Neural crest cell (in vitro differentiated cells): ENCODE results near the gene MLN. TPM values are rescaled to one million over a fixed set of nuclear protein-coding genes. Genes with fewer than 3 reads are reported as not detected.

ENCODE experiments used
- DNase-seq: peaks from one replicate; pipeline ENCODE4 v3.0.0; 2021; ENCODE audit warnings: low read depth, mixed read lengths, low spot score
- H3K27ac Mint-ChIP-seq: one replicate; pipeline ENCODE4 v1.8.0; 2021; ENCODE audit warnings: mild to moderate bottlenecking, mixed read lengths; ENCODE audit not compliant: unreplicated experiment
- H3K27me3 Mint-ChIP-seq: 2 replicates; pipeline ENCODE4 v1.8.0; 2021; ENCODE audit warnings: low read depth, mild to moderate bottlenecking, mixed read lengths
- H3K36me3 Mint-ChIP-seq: 2 replicates; pipeline ENCODE4 v1.8.0; 2021; ENCODE audit warnings: low read depth, mild to moderate bottlenecking, mixed read lengths
- H3K4me1 Mint-ChIP-seq: 2 replicates; pipeline ENCODE4 v1.8.0; 2021; ENCODE audit warnings: mixed read lengths
- H3K4me3 Mint-ChIP-seq: one replicate; pipeline ENCODE4 v1.8.0; 2021; ENCODE audit warnings: mild to moderate bottlenecking, mixed read lengths
- H3K9me3 Mint-ChIP-seq: 2 replicates; pipeline ENCODE4 v1.8.0; 2021; ENCODE audit warnings: mixed read lengths
- total RNA-seq: library from RNA; stranded (reverse); gene quantifications from 2 replicates; pipeline ENCODE4 v1.2.1, GENCODE V29; 2021
- TF ChIP-seq, protein P1 (sequence below): fragments of 200-600 bp; sonication (generic); conservative IDR thresholded peaks from 2 replicates; pipeline ENCODE4 v1.5.0; 2021; ENCODE audit warnings: antibody characterized with exemption, mild to moderate bottlenecking

Gene MLN
- total RNA-seq, 1 donor from 2014 or later: not detected

DNA sequence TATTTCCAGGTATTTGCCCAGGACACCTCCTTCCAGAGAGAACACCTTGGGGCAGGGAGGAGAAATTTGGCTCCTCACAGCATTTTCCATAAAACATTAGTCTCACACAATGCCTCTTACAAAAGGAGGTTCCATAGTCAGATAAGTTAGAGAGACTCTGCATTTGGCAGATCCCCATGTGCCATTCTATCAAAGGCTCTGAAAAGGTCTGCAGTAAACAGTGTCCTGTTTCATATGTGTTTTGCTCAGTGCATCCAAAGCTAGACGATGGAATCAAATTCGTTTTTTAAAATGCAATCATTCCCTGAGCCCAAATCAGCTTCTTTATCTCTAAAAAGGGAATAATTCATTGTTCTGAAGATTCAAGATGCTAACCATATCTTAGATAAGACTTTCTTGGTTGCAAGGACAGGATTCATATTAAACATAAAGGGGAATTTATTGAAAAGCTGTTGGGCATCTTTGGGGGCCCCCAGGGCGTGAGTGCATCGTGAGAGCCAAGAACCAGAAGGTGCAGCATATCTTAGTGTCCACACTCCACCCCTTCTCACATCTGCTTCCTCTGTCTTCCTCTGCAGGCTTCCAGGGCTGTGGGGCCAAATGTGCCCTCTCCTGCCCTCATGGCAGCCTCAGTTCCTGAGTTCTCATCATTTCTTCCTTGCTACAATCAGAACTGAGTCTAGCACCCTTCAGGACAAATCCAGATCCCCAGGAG is 41.4 kb upstream of the MLN start:
- TF ChIP-seq, protein P1, sequence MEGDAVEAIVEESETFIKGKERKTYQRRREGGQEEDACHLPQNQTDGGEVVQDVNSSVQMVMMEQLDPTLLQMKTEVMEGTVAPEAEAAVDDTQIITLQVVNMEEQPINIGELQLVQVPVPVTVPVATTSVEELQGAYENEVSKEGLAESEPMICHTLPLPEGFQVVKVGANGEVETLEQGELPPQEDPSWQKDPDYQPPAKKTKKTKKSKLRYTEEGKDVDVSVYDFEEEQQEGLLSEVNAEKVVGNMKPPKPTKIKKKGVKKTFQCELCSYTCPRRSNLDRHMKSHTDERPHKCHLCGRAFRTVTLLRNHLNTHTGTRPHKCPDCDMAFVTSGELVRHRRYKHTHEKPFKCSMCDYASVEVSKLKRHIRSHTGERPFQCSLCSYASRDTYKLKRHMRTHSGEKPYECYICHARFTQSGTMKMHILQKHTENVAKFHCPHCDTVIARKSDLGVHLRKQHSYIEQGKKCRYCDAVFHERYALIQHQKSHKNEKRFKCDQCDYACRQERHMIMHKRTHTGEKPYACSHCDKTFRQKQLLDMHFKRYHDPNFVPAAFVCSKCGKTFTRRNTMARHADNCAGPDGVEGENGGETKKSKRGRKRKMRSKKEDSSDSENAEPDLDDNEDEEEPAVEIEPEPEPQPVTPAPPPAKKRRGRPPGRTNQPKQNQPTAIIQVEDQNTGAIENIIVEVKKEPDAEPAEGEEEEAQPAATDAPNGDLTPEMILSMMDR: no peak
- H3K4me1 Mint-ChIP-seq: peaks cover 30% of the 10 kb centered on the region
- no peak overlapping the region for H3K27ac Mint-ChIP-seq
- H3K4me3 Mint-ChIP-seq: no peak overlapping the region
- no peak for DNase-seq
- H3K27me3 Mint-ChIP-seq: peaks cover 2% of the 10 kb centered on the region
- H3K36me3 Mint-ChIP-seq: no peaks in the 10 kb centered on the region
- no peaks in the 10 kb centered on the region for H3K9me3 Mint-ChIP-seq

DNA sequence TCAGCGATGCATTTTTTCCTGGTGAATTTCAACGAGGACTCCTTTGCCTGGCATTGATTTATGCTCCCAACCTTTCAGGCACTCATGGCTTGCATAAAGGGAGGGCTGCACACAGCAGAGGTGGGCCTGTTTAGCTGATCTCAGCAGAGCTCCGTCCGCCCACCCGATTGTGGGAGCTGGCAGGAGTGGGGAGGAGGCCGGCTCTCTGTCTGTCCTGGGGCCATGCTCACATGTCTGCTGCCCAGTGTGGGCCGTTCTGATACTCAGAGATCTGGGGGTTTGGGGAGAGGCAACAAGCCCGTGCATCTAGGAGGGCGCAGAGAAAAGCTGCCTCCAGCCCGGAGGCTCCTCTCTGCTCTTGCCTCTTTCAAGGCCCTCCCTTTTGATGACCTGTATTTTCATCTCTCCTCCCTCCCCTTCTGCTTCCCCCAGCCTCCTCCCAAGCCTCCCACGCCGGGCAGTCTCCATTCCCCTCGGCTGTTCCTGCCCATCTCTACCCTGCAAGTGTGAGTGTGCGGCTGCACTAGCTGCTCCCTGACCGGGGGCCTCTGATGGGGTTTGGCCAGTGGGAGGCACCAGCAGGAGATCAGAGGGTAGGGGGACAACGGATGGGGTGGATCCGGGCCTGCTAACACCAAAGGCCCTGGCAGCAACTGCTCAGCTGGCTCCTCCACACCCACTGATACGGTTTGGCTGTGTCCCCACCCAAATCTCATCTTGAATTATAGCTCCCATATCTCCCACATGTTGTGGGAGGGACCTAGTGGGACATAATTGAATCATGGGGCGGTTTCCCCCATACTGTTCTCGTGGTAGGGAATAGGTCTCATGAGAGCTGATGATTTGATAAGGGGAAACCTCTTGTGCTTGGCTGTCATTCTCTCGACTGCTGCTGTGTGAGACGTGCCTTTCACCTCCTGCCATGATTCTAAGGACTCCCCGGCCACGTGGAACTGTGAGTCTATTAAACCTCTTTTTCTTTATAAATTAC is 39.6 kb upstream of the MLN start:
- Mint-ChIP-seq H3K4me3 (no peak overlapping the region), H3K27me3 (peaks cover 2% of the 10 kb centered on the region), H3K27ac (no peak overlapping the region), H3K4me1 (peaks cover 48% of the 10 kb centered on the region), H3K9me3 (no peaks in the 10 kb centered on the region), H3K36me3 (no peaks in the 10 kb centered on the region)
- DNase-seq: no peak
- TF ChIP-seq, protein P1: no peak

DNA sequence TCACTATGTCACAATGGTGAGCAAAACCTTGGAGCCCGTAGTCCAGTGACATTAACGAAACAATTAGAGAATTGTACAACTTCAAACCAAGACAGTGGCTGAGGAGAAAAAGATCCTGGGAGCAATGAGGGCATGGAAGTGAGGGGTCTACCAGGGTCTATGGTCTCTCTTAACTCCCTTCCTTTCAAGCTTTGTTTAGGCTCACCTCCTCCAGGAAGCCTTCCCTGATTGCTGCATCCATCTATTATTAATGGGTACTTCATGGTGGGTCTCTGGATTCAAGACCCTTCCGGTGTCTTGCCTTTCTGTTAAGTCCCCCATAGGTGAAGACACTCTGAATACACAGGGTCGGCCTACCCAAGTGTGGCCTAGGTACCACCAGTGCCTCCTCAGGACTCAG is 38.1 kb upstream of the MLN start:
- Mint-ChIP-seq H3K4me3 (no peak overlapping the region), H3K36me3 (no peaks in the 10 kb centered on the region), H3K4me1 (peaks cover 56% of the 10 kb centered on the region), H3K27ac (no peak overlapping the region), H3K9me3 (no peaks in the 10 kb centered on the region), H3K27me3 (no peaks in the 10 kb centered on the region)
- no peak for DNase-seq
- TF ChIP-seq, protein P1: no peak

DNA sequence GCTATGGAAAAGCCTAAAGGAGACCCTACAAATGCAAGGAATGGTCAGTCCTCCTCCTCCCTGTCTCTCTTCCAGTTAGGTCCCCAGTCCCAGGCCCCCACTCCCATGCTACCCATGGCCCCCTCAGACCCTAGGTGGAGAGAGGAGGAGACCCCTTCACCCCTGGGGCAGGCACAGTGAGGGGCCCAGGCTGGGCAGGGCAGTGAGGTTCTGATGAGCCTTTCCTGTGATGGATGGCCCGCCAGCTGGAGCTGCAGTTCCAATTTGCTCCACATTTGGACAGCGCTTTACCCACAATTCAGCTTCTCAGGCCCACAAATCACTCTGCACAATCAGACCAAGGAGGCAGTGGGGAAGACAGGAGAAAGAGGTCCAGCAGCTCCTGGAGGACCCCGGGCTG is 37.3 kb upstream of the MLN start:
- no peak overlapping the region for H3K27ac Mint-ChIP-seq
- no peaks in the 10 kb centered on the region for H3K36me3 Mint-ChIP-seq
- no peak overlapping the region for H3K4me3 Mint-ChIP-seq
- no peaks in the 10 kb centered on the region for H3K27me3 Mint-ChIP-seq
- peaks cover 56% of the 10 kb centered on the region for H3K4me1 Mint-ChIP-seq
- DNase-seq: no peak
- H3K9me3 Mint-ChIP-seq: no peaks in the 10 kb centered on the region
- TF ChIP-seq, protein P1: no peak

DNA sequence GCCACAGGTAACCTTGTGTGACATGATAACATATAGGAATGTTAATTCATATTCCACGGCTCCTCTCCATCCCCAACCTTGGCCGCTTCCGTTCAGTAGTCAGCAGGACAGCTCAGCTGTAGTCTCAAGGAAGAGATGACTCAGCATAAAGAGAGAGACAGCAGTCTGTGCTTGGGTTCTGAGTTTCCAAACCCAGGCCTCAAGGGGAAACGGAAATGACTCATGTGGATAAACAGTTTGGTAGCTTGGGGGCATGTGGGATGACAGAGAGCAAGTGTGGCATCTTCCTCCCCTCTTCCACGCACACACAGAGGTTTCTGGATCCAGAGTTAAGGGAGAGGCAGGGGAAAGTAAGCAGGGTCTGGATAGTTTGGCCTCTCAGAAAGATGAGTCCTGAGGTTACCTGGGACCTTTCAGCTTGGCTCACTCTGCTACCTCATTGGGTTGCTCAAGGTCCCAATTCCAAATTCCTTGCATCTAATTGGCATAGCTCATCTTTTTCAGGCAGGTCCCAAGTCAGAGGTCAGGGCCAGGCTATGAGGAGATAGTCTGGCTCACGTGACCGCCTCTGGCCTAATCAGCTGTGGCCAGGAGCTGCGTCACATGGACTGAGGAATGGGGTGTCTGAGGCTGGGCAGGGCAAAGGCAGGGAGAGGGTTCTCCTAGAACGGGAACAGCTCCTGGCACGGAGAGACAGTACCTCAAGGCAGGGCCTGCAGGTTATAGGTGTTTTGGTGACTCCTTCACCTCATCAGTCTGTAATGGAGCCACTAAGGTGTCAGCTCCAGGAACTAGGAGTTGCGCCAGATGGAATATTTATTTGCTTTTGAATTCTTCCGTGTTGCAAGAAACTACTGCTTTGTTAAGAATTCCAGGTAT is 36.5 kb upstream of the MLN start:
- H3K27me3 Mint-ChIP-seq: no peaks in the 10 kb centered on the region
- TF ChIP-seq, protein P1: no peak
- H3K4me3 Mint-ChIP-seq: no peak overlapping the region

More for the DNA sequence above, 36.5 kb upstream of the MLN start:
- Mint-ChIP-seq H3K9me3 (no peaks in the 10 kb centered on the region), H3K4me1 (peaks cover 56% of the 10 kb centered on the region), H3K27ac (peak overlapping the region; percentile 53), H3K36me3 (no peaks in the 10 kb centered on the region)
- no peak for DNase-seq
